HCT116 (cell line): ENCODE results near the gene ZSCAN21.

Source experiments
- CTCF ChIP-seq, 3 experiments: fragments of 200-600 bp in 1 of 3; sonication (generic) in 1 of 3; IDR thresholded peaks in 2 of 3; conservative IDR thresholded peaks in 1 of 3; 2 replicates each; pipeline ENCODE4 v1.5.1; 2012 to 2017; ENCODE audit warnings: low read depth in 2 of 3, low read length in 2 of 3, antibody characterized with exemption in 1 of 3, borderline replicate concordance in 1 of 3, control low read depth in 1 of 3, mild to moderate bottlenecking in 1 of 3, mixed read lengths in 1 of 3, mixed run types in 1 of 3, moderate library complexity in 1 of 3; ENCODE audit not compliant: insufficient read depth in 1 of 3
- EZH2 ChIP-seq: fragments of 200-600 bp; sonication (generic); IDR thresholded peaks from 2 replicates; pipeline ENCODE4 v1.6.1; 2017; ENCODE audit warnings: antibody characterized with exemption, mixed run types
- JUND ChIP-seq: IDR thresholded peaks from 2 replicates; pipeline ENCODE4 v1.6.1; 2012
- POLR2A ChIP-seq: IDR thresholded peaks from 2 replicates; pipeline ENCODE4 v1.7.0; 2011; ENCODE audit warnings: borderline replicate concordance; ENCODE audit not compliant: insufficient read depth, insufficient read length; ENCODE audit errors: extremely low read depth
- RAD21 ChIP-seq: IDR thresholded peaks from 2 replicates; pipeline ENCODE4 v1.6.1; 2012; ENCODE audit warnings: low read depth, mild to moderate bottlenecking
- TF ChIP-seq, protein P1 (sequence below): IDR thresholded peaks from 2 replicates; pipeline ENCODE4 v1.6.1; 2012

- TF ChIP-seq POLR2A (no peak), CTCF (IDR thresholded peaks at IDR 0.05 in 2 of 3, conservative IDR thresholded peaks at IDR 0.05 in 1 of 3; ENCODE audit: borderline replicate concordance in 1 of 3, insufficient read depth in 1 of 3, low read depth in 2 of 3, low read length in 2 of 3) (no peak), RAD21 (no peak), JUND (no peak), EZH2 (no peak)
- TF ChIP-seq, protein P1, sequence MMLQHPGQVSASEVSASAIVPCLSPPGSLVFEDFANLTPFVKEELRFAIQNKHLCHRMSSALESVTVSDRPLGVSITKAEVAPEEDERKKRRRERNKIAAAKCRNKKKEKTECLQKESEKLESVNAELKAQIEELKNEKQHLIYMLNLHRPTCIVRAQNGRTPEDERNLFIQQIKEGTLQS = no peak
Observed at GRCh38 chr7:100064162-100064561, 14.6 kb downstream of the ZSCAN21 start.
